OCI-LY7 (cell line): ENCODE results near the gene FLCN. TPM values are rescaled to one million over a fixed set of nuclear protein-coding genes. Genes with fewer than 3 reads are reported as not detected.

Source experiments
- BruUV-seq: library from RNA; stranded (reverse); fragments of 400-500 nt; replicated peaks from 2 replicates; lab custom pipeline; 2021; lab: Mats Ljungman, UMichigan
- CTCF ChIA-PET: fragments of 300-600 bp; sonication (Branson Sonifier 250); formaldehyde crosslinking; loops from one replicate; lab custom pipeline; 2022; ENCODE audit warnings: antibody characterized with exemption; ENCODE audit not compliant: unreplicated experiment; lab: Charles Lee
- POLR2A ChIA-PET: fragments of 300-600 bp; sonication (Branson Sonifier 250); formaldehyde crosslinking; loops from one replicate; lab custom pipeline; 2022; ENCODE audit warnings: antibody characterized with exemption; lab: Charles Lee
- DNase-seq: peaks from one replicate; pipeline ENCODE4 v3.0.0-alpha.2; 2015; ENCODE audit warnings: low spot score
- H2AFZ ChIP-seq: fragments of 200-600 bp; sonication (generic), shearing (Covaris generic); 2 replicates; pipeline ENCODE4 v1.6.1; 2014; ENCODE audit warnings: mild to moderate bottlenecking, antibody characterized with exemption, low read length, moderate library complexity
- H3K27ac ChIP-seq: fragments of 200-600 bp; sonication (generic); 2 replicates; pipeline ENCODE4 v1.5.1; 2014; ENCODE audit warnings: mixed run types, low read depth, mild to moderate bottlenecking, moderate library complexity, low read length, inconsistent platforms; ENCODE audit not compliant: poor library complexity, severe bottlenecking
- H3K36me3 ChIP-seq: fragments of 200-600 bp; sonication (generic); 2 replicates; pipeline ENCODE4 v1.6.1; 2014; ENCODE audit warnings: mild to moderate bottlenecking, antibody characterized with exemption, low read length, moderate library complexity, mixed read lengths; ENCODE audit not compliant: insufficient read depth
- H3K4me1 ChIP-seq: fragments of 200-600 bp; sonication (generic); 2 replicates; pipeline ENCODE4 v1.5.1; 2014; ENCODE audit warnings: mild to moderate bottlenecking, low read length; ENCODE audit not compliant: insufficient read depth, poor library complexity, severe bottlenecking
- H3K4me2 ChIP-seq: fragments of 200-600 bp; sonication (generic); 2 replicates; pipeline ENCODE4 v1.6.1; 2014; ENCODE audit warnings: mild to moderate bottlenecking, low read length
- H3K4me3 ChIP-seq: fragments of 200-600 bp; sonication (generic); 2 replicates; pipeline ENCODE4 v1.5.1; 2014; ENCODE audit warnings: mild to moderate bottlenecking, low read depth, low read length; ENCODE audit not compliant: poor library complexity, severe bottlenecking
- H3K79me2 ChIP-seq: fragments of 200-600 bp; sonication (generic); 2 replicates; pipeline ENCODE4 v1.6.1; 2016; ENCODE audit warnings: low read depth, mild to moderate bottlenecking, low read length, moderate library complexity, mixed read lengths; ENCODE audit not compliant: insufficient read depth
- H3K9me2 ChIP-seq: fragments of 200-600 bp; sonication (generic); 2 replicates; pipeline ENCODE4 v1.6.1; 2016; ENCODE audit warnings: mild to moderate bottlenecking, low read length, mixed read lengths; ENCODE audit not compliant: insufficient read depth
- H3K9me3 ChIP-seq: fragments of 200-600 bp; sonication (generic); 2 replicates; pipeline ENCODE4 v1.6.1; 2014; ENCODE audit warnings: mild to moderate bottlenecking, mixed run types, low read length, mixed read lengths
- H4K20me1 ChIP-seq: fragments of 200-600 bp; sonication (generic); 2 replicates; pipeline ENCODE4 v1.6.1; 2014; ENCODE audit warnings: mild to moderate bottlenecking, antibody characterized with exemption, low read length, moderate library complexity, mixed read lengths; ENCODE audit not compliant: insufficient read depth
- CTCF ChIP-seq: fragments of 200-600 bp; sonication (generic); conservative IDR thresholded peaks from 2 replicates; pipeline ENCODE4 v1.5.1; 2014; ENCODE audit warnings: mild to moderate bottlenecking, antibody characterized with exemption, low read length, moderate library complexity, mixed read lengths
- EZH2phosphoT487 ChIP-seq: fragments of 200-600 bp; sonication (generic); IDR thresholded peaks from 2 replicates; pipeline ENCODE4 v1.6.1; 2018; ENCODE audit warnings: low read depth, borderline replicate concordance, mild to moderate bottlenecking, mixed run types, antibody characterized with exemption, low read length, moderate library complexity, mixed read lengths
- intact Hi-C: fragments of 100-400 bp; cut with micrococcal nuclease; formaldehyde crosslinking; loops from one replicate; pipeline ENCODE4 v1.10.0; 2022; ENCODE audit not compliant: unreplicated experiment
- total RNA-seq, 2 experiments: library from RNA; depleted of rRNA in 1 of 2; stranded (reverse); fragments of >200 nt in 1 of 2; shearing (Covaris generic) in 1 of 2; gene quantifications; 2 replicates each; pipeline ENCODE4 v1.2.3, GENCODE V29; 2014 to 2022

FLCN gene
- total RNA-seq, 2 experiments from 2014 or later: 20.5 to 20.9 TPM

GRCh38 chr17:17165666-17166308 is 71.2 kb downstream of the FLCN start:
- CTCF ChIA-PET: no interaction called here

GRCh38 chr17:17164676-17165075 is 72.3 kb downstream of the FLCN start:
- Histone ChIP-seq H3K9me2 (no peaks in the 10 kb centered on the region), H3K4me2 (no peak overlapping the region), H4K20me1 (no peaks in the 10 kb centered on the region), H3K4me3 (no peak overlapping the region), H3K4me1 (no peaks in the 10 kb centered on the region), H2AFZ (no peak overlapping the region), H3K36me3 (peaks cover 12% of the 10 kb centered on the region; the same call in 1 of the 2 replicates), H3K27ac (no peak overlapping the region), H3K79me2 (no peaks in the 10 kb centered on the region), H3K9me3 (no peaks in the 10 kb centered on the region)
- intact Hi-C loops: no loop called here
- CTCF ChIA-PET: no interaction called here
- POLR2A ChIA-PET: no interaction called here
- TF ChIP-seq CTCF (no peak), EZH2phosphoT487 (no peak)
- BruUV-seq: no TSS peak
- no peak for DNase-seq

More at GRCh38 chr17:17165666-17166308, 71.2 kb downstream of the FLCN start:
- DNase-seq: no peak
- Histone ChIP-seq H3K9me2 (no peaks in the 10 kb centered on the region), H3K4me3 (no peak overlapping the region), H3K4me2 (no peak overlapping the region), H3K79me2 (no peaks in the 10 kb centered on the region), H3K27ac (no peak overlapping the region), H4K20me1 (no peaks in the 10 kb centered on the region), H3K9me3 (no peaks in the 10 kb centered on the region), H2AFZ (no peak overlapping the region), H3K36me3 (peaks cover 12% of the 10 kb centered on the region; the same call in 1 of the 2 replicates), H3K4me1 (no peaks in the 10 kb centered on the region)
- BruUV-seq: no TSS peak
- intact Hi-C loops: no loop called here
- no peak for TF ChIP-seq EZH2phosphoT487
- TF ChIP-seq CTCF: no peak
- POLR2A ChIA-PET: no interaction called here

- Histone ChIP-seq H3K4me1 (no peaks in the 10 kb centered on the region), H3K9me2 (no peaks in the 10 kb centered on the region), H3K4me2 (no peak overlapping the region), H3K4me3 (no peak overlapping the region), H3K27ac (no peak overlapping the region), H3K79me2 (no peaks in the 10 kb centered on the region), H3K9me3 (no peaks in the 10 kb centered on the region), H2AFZ (no peak overlapping the region), H3K36me3 (peaks cover 12% of the 10 kb centered on the region; the same call in 1 of the 2 replicates), H4K20me1 (no peaks in the 10 kb centered on the region)
- CTCF ChIA-PET: no interaction called here
- BruUV-seq: no TSS peak
- intact Hi-C loops: no loop called here
- no peak for TF ChIP-seq EZH2phosphoT487
- no peak for TF ChIP-seq CTCF
- POLR2A ChIA-PET: interaction anchor here (0.6 kb wide), 1 partner anchor 348 kb away, joined by 3 read pairs; no protein-coding TSS in a partner anchor
- DNase-seq: no peak
These were observed 72.8 kb downstream of the FLCN start for GRCh38 chr17:17164156-17164555.
